HG03135 (cell line): ENCODE results near the gene DDX1.

Experiments
- ATAC-seq: cut with Tn5 transposase; IDR thresholded peaks from one replicate; pipeline ENCODE4 v1.9.1; 2021; ENCODE audit warnings: mild to moderate bottlenecking, moderate library complexity; ENCODE audit not compliant: unreplicated experiment

The DDX1 gene

GRCh38 chr2:15658911-15659310, 67.2 kb downstream of the DDX1 start:
- no peak for ATAC-seq

- no peak for ATAC-seq
Observed at GRCh38 chr2:15660491-15661294, 69.0 kb downstream of the DDX1 start.

GRCh38 chr2:15661295-15661569, 69.6 kb downstream of the DDX1 start:
- ATAC-seq = no peak

GRCh38 chr2:15662026-15662425, 70.4 kb downstream of the DDX1 start:
- no peak for ATAC-seq

- no peak for ATAC-seq
Observed at GRCh38 chr2:15662579-15662978, 70.9 kb downstream of the DDX1 start.

GRCh38 chr2:15663802-15664201, 72.1 kb downstream of the DDX1 start:
- no peak for ATAC-seq

GRCh38 chr2:15664273-15665066, 72.8 kb downstream of the DDX1 start:
- ATAC-seq = no peak

- ATAC-seq = no peak
Observed at GRCh38 chr2:15665067-15665942, 73.6 kb downstream of the DDX1 start.

GRCh38 chr2:15665943-15666460, 74.3 kb downstream of the DDX1 start:
- no peak for ATAC-seq

GRCh38 chr2:15666861-15667808, 75.5 kb downstream of the DDX1 start:
- no peak for ATAC-seq

- no peak for ATAC-seq
Observed at GRCh38 chr2:15667809-15668556, 76.3 kb downstream of the DDX1 start.

- ATAC-seq = no peak
Observed at GRCh38 chr2:15668611-15669305, 77.1 kb downstream of the DDX1 start.

- ATAC-seq = no peak
Observed at GRCh38 chr2:15669375-15669910, 77.8 kb downstream of the DDX1 start.

- no peak for ATAC-seq
Observed at GRCh38 chr2:15670469-15670868, 78.8 kb downstream of the DDX1 start.

GRCh38 chr2:15670981-15671380, 79.3 kb downstream of the DDX1 start:
- no peak for ATAC-seq

- no peak for ATAC-seq
Observed at GRCh38 chr2:15671409-15671808, 79.7 kb downstream of the DDX1 start.

GRCh38 chr2:15671842-15672815, 80.5 kb downstream of the DDX1 start:
- no peak for ATAC-seq
